B cell (primary cell): ENCODE data around the gene RNF212.

Experiments
- EZH2 ChIP-seq: IDR thresholded peaks from 2 replicates; pipeline ENCODE4 v1.6.1; 2012; ENCODE audit warnings: borderline replicate concordance, low read depth, mild to moderate bottlenecking, moderate library complexity, low read length; ENCODE audit not compliant: insufficient read depth, poor library complexity, severe bottlenecking
- TF ChIP-seq, protein P1 (sequence below): fragments of 200-600 bp; IDR thresholded peaks from one replicate; pipeline ENCODE4 v1.8.0; 2022; ENCODE audit warnings: antibody characterized with exemption, mild to moderate bottlenecking

DNA sequence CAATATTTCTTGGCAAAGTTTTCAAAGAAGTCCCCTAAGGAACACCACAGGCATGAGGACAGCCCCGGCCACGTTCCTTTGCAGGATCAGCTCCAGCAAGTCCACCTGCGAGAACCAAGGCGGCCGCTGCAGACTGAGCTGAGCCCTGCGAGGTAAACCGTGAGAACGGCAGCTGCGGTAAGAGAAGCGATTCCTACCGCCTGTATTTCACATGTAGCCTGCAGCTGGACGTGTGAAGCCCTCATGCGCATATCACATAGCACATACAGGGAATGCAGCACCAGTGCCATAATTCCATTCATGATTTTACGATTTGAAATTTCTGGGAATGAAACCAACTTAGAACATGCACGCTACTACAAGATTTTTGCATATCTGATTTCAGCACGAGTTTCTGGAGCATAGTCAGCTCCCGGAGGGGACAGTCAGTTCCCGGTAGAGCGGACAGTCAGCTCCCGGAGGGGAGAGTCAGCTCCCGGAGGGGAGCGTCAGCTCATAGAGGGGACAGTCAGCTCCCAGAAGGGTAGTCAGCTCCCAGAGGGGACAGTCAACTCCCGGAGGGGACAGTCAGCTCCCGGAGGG is 60.2 kb downstream of the RNF212 start:
- TF ChIP-seq, protein P1, sequence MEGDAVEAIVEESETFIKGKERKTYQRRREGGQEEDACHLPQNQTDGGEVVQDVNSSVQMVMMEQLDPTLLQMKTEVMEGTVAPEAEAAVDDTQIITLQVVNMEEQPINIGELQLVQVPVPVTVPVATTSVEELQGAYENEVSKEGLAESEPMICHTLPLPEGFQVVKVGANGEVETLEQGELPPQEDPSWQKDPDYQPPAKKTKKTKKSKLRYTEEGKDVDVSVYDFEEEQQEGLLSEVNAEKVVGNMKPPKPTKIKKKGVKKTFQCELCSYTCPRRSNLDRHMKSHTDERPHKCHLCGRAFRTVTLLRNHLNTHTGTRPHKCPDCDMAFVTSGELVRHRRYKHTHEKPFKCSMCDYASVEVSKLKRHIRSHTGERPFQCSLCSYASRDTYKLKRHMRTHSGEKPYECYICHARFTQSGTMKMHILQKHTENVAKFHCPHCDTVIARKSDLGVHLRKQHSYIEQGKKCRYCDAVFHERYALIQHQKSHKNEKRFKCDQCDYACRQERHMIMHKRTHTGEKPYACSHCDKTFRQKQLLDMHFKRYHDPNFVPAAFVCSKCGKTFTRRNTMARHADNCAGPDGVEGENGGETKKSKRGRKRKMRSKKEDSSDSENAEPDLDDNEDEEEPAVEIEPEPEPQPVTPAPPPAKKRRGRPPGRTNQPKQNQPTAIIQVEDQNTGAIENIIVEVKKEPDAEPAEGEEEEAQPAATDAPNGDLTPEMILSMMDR, result no peak
- TF ChIP-seq EZH2, result no peak
